NCI-H2196 treated with DMSO at 0.1 percent for 48 hours (cell line): ENCODE data around the gene IGF2BP3.

Experiments used
- DNase-seq: peaks from one replicate; lab custom pipeline; 2025; ENCODE audit not compliant: unreplicated experiment; lab: John Stamatoyannopoulos, UW

The IGF2BP3 gene

DNA sequence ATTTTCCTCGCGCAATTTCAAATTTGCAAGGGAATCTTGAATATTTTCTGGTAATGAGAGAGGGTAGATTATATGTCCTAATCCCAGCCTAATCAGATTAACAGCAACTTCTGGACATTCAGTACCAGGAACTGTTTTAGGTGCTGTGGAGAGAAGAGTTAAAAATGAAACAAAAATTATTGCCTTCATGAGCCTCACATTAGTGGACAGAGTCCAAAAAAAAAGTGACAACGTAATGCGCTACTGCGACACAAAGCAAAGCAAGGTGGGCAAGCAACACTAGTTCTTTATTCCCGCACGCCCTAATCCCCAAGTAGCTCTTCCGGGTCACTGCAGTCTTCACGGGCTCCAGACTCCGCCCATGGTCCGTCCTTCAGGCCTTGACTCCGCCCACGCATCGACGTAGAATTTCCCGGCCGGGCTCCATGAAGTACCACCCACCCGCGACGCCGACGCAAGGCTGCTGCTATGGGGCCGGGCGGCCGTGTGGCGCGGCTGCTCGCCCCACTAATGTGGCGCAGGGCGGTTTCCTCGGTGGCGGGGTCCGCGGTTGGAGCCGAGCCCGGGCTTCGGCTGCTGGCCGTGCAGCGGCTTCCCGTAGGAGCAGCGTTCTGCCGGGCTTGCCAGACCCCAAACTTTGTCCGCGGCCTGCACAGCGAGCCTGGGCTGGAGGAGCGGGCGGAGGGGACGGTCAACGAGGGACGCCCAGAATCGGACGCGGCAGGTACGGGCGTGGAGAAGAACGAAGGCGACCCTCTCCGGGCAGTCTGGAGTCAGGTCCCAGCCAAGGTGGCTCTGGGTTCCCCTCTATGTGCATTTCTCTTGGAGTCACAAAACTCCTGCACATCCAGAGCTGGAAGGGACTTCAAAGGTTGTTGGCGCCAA lies 171.2 kb downstream of the IGF2BP3 start, which contains the start of gene MALSU1:
Gene MALSU1, plus strand, starts transcription at position 455 of the 885 bp plus-strand sequence. Its CDS starts 14 bp downstream, at position 469.
- DNase-seq: peak; percentile 94

DNA sequence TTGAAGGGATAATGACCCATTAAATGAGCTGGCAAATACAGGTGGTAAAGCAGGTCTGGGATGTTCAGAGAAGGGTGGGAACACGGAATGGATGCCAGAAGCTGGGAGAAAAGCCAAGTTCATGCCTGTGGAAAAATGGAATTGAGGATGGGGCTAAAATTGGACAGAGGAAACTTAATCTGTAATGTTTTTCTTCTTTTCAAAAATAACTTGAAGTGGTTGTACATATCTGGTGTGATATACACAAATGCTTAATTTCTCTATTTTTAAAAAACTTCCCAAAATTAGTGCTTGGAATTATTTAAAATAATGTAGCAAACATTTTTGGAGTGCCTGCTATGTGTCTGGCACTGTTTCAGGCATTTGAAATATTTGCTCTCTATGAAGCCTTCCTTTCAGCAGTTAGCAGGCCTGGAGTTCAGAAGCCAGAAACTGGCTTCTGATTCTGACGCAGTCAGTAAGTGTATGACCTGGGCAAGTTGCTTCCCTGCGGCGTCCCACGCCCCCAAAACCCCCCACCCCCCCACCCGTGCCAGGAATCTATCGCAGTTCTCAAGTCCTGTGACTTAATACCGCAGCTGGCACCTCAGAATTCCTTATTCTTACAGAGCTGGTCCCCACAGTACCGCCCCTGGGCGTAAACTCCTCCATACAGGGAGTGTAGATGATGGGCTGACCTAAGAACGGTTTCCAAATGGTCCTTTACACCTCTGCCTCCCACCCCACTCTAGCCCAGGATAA lies 172.0 kb downstream of the IGF2BP3 start:
- DNase-seq: no peak

DNA sequence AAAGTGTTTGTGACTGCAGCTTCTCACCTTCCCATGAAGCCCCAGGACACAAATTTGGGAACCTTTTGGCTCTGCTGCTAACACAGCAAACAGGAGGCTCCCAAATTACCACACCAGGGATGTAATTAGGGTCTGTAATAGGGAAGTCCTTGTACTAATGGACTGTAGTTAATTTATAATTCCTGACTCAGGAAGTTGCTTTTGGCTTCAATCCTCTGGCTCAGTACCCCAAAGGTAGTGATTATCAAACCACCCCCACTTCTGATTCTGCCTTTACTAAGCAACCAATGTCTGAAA lies 174.9 kb downstream of the IGF2BP3 start:
- DNase-seq: no peak

DNA sequence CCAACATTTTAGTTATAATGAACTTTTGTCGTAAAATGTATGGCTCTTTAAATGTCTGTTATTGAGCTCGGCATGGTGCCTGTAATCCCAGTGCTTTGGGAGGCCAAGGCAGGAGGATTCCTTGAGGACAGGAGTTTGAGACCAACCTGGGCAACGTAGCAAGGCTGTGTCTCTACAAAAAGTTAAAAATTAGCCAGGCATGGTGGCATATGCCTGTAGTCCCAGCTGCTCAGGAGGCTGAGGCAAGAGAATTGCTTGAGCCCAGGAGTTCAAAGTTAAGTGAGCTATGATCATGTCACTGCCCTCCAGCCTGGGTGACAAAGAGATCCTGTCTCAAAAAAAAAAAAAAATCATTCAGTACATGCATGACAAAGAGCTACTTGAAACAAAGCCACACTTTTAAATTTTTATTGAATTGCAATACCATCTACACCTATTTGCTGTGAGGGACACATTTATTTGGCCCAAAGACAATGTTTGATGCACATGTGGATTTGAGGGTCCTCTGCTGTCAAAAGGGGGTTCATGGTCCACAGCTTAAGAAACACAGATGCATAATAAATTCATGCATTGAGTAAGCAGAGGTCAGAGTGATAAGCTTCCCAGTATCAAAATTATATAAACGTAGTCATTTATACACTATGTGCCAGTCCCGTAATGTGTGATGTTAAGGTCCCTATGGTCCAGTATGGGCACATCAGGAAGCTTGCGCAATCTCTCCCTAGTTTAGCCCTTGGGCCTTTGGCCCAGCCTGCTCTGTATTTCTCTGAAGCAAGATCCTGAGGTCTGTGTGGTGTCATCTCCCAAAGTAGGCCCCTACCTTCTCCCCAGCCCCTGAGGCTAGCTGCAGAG lies 175.5 kb downstream of the IGF2BP3 start:
- DNase-seq: no peak

DNA sequence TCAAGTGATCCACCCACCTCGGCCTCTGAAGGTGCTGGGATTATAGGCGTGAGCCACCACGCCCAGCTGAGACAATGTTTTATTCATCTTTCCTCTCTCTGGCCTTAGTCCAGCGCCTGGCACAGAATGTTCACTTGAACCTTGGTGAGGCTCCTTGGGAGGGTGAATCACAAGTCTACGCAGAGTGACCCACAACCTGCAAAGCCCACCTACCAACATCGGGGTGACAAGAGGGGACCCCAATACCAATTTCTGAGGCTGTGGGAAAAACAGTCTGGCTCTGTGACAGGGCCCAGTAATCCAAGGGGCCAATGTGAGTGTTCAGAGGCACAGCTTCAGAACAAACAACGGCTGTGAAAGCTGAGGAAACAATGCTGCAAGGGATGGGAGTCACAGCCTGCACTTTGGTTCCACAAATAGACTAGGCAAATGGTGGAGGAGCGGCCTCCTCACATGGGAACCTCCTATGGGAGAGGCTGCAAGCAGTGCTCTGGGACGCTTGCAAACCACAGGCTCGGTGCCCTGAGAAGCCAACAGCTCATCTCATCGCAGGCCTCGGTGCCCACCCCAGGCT lies 176.7 kb downstream of the IGF2BP3 start:
- DNase-seq: no peak

DNA sequence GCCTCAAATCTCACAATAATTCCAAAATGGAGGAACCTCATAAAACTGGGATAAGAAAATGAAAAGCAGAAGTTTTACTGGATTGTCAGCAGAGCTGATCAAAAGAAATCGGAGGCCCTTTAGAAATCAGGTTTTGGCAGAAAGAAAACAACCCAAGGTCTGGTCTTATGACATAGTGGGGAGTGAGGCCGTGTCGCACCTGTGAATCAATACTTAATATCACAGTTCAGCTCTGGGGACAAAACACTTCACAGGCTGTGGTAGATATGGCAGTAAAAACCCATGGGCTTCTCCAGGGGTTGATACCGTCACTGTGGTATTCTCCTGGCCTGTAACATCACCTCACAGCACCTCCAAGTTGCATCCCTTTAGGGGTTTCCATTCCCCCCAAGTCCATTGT lies 177.7 kb downstream of the IGF2BP3 start:
- no peak for DNase-seq

DNA sequence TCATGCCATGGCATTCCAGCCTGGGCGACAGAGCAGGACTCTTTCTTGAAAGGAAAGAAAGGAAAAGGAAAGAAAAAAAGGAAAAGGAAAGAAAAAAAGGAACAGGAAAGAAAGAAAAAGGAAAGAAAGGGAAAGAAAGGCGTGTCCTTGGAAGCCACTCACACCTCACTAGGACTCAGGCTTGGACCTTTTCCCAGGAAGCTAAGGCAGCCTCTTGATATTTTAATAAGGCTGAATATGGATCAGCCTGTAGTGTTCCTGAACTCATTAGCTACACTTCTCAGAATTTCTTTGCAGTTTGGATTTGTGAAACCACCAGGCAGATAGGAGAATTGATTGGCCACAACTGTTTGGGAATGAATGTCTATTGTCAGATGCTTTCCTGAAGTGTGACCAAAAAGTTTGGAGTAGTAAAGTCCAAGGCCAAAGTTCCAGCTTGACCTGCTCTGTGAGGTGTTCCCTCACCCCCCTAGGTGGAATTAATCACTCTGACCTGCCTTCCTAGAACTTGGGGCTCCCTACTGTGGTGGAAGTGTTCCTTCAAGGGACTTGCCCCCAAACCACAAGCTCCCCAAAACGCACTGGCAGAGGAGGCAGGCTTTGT lies 178.2 kb downstream of the IGF2BP3 start:
- DNase-seq: no peak

DNA sequence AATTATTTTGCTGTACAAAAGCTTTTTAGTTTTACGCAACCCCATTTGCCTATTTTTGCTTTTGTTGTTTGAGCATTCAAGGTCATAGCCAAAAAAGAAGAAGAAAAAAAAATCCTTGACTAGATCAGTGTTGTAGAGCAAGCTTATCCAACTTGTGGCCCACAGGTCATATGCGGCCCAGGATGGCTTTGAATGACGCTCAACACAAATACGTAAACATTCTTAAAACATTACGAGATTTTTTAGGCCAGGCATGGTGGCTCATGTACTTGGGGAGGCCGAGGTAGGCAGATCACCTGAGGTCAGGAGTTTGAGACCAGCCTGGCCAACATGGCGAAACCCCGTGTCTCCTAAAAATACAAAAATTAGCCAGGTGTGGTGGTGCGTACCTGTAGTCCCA lies 179.3 kb downstream of the IGF2BP3 start:
- no peak for DNase-seq

DNA sequence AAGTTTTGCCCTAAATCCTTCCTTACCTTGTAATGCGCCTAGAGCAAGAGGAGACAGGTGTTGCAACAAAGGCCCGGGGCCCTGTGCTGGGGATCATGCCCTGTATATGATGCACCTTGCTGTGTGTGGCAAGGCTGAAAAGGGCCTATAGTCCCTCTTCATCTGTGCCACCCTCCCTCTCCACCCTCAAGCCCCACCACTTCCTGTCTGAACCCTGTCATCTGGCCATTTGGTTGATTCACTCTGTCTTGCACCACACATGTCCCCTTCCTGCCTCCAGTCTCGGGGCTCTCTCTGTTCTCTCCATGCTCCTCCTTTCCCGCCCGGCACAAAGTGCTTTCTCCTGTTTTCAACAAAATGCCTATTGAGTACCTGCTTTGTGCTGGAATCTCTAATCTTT lies 182.7 kb downstream of the IGF2BP3 start:
- no peak for DNase-seq

DNA sequence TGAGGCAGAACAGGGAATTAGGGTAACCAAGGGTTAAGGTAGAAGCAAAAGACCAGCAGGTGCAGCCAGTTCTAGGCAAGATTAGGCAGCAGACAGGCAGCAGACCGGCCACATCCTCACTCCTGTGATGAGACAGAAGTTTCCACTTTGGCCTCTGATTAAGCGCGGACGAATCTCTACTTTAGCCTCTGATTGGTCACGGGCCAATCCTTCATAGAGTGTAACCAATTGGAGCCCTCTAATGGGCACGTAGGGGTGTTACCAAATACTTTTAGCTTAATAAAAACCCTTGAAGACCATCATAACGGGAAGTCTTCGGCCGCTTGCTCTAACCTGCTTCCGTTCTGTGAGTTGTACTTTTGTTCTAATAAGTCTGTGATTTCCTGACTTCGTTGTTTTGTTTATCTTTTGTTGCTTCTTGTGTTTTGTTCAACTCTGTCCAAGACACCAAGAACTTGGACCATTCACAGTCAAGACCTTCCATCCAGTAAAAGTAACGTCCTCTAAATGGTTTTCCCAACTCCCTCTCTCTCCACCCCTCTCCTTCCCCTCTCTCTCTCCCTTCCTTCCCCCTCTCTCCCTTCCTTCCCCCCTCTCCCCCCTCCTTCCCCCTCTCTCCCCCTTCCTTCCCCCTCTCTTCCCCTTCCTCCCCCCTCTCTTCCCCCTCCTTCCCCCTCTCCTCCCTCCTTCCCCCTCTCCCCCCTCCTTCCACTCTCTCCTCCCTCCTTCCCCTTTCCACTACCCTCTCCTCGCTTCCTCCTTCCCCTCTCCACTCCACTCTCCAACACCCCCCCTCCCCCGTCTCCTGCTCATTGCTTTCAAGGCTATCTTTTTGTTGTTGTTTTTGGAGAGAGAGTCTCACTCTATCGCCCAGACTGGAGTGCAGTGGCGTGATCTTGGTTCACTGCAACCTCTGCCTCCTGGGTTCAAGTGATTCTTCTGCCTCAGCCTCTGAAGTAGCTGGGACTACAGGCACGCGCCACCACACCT lies 184.3 kb downstream of the IGF2BP3 start:
- no peak for DNase-seq

DNA sequence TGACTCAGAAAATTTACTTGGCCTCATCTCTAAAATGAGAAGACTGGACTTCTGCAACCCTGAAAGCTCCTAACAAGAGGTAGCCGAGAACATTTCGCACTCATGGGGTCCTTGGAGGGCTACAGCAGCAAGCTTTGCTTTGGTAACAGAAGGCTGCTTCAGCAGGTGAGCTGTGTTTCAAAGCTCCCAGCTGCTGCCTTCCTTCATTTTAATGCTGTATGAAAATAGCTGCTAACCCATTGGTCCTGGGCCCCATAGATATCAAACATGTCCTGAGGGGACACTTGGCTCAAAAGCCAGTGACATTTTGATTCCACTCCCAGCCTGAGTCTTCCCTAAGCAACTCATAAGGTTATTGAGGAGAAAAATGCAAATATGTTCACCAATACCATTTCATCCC lies 185.4 kb downstream of the IGF2BP3 start:
- DNase-seq: no peak

DNA sequence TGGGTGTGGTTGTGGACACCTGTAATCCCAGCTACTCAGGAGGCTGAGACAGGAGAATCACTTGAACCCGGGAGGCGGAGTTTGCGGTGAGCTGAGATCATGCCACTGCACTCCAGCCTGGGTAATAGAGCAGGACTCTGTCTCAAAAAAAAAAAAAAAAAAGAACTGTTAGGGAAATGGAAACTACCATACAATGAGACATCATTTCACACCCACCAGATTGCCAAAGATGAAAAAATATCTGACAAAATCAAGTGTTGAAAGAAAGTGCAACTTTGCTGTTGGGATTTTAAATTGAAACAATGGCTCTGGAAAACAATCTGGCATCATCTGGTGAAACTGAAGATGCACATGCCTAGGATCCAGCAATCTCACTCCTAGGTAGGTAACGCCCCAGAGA lies 187.2 kb downstream of the IGF2BP3 start:
- DNase-seq: no peak

DNA sequence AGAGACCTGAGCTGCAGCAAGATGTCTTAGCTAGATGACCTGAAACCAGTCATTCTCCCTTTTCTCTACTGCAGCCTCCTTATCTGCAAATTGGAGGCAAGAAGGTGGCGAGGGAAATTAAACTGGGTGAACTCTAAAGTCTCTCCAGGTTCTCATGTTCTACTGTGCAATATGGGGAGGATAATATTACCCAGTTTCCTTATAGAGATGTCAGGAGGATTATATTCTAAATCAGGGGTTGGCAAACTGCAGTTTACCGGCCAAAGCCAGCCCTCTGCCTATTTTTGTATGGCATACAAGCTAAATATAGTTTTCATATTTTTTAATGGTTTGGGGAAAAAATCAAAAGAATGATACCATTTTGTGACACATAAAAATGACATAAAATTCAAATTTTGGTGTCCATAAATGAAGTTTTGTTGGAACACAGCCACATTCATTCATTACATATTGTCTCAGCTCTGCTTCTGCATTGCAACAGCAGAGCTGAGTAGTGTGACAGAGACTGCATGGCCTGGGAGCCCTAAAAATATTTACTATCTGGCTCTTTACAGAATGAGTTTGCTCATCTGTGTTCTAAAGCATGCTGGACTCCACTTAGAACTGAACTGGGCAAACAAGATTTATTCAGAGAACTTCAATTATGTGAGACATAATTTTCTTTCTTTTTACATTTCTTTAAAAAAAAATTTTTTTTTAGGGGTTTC lies 190.3 kb downstream of the IGF2BP3 start:
- DNase-seq: no peak

DNA sequence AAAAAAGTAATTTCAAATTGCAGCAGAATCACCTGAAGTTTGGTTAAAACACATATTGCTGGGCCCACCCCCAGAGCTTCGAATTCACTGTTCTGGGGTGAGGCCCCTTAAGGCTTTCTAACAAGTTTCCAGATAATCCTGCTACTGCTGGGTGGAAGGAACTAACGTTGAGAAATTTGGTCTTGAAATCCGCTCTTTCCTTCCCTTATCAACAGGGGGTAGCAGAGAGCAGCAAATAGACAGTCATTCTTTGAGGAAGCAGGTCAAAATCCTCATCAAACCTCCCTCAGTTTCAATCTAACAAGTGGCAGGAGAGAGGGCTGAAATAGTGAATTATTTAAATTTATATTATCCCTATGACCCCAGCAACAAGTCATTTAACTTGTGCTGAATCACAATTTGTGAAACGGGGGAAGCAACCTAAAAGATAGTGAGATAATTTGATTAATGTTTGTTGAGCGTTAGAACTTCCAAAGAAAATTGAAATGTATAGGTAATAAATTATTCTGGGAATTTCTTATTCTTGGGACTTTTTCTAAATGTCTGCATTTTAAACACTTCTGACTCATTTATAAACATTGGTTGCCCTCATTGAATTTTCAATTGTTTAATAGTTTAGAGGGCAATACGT lies 192.8 kb downstream of the IGF2BP3 start:
- peak; percentile 49 for DNase-seq

DNA sequence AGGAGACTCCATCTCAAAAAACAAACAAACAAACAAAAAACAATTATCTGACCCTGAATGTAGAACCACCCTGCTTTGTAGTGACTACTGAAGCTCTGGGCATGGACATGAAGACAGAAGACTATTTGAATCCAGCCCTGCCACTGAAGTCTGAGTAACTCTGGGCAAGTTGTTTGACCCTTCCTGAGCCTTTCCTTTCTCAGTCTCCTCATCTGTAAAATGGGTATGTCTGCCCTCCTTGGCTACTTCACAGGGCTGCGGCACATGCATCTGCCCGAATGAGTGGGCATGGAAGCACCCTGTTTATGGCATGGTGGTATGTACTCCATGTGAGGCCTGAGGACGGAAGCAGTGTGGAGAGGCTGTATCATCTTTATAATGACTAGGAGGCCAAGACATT lies 193.3 kb downstream of the IGF2BP3 start:
- no peak for DNase-seq

DNA sequence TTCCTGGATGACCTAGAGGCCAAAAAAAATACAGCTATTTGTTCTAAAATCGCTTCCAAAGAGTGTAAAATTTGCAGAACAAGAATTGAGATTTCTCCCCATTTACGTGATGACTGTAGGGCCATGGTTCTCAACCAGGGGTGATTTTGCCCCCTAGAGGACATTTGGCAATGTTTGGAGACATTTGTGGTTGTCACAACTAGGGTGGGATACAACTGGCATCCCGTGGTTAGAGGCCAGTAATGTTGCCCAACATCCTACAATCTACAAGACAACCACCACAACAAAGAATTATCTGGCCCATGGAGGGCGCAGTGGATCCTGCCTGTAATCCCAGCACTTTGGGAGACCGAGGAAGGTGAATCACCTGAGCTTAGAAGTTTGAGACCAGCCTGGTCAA lies 193.9 kb downstream of the IGF2BP3 start:
- no peak for DNase-seq

DNA sequence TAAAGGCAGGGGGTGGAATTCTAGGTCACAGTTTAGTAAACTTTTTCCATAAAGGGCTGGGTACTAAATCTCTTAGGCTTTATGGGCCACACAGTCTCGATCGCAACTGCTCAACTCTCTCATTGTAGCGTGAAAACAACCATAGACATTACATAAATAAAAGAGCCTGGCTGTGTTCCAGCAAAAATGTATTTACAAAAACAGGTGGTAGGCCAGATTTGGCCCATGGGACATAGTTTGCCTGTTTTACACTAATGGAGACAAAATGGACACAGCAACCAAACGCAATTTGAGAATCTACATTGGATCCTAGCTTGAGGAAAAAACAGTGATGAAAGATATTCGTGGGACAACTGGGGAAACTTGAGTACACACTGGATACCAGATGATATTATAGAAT lies 194.4 kb downstream of the IGF2BP3 start:
- no peak for DNase-seq

DNA sequence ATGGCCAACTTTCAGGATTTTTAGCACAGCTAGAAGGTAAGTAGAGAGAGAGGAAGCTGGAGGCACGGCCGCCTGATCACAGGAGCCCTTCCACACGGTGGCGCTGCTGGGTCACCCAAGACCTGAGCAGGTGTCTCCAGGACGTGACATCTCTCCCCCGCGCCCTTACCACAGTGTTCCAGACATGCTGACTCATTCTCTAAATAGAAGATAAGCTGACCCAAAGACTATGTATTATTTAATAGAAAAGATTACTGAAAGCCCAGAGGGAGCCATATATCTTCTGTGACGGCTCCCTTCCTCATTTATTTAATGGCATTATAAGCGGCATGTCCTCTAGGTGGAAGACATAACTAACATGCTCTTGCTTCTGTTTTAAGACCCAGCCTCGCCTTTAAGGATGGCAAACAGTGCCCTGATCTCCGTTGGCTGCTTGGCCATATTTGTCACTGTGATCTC lies 197.1 kb downstream of the IGF2BP3 start:
- peak; percentile 89 for DNase-seq
